ENCODE results near the gene IGFBP5. TPM values are rescaled to one million over a fixed set of nuclear protein-coding genes. Genes with fewer than 3 reads are reported as not detected.

IGFBP5 gene
- total and polyA plus RNA-seq, 7 experiments from 2014 or later: not detected

DNA sequence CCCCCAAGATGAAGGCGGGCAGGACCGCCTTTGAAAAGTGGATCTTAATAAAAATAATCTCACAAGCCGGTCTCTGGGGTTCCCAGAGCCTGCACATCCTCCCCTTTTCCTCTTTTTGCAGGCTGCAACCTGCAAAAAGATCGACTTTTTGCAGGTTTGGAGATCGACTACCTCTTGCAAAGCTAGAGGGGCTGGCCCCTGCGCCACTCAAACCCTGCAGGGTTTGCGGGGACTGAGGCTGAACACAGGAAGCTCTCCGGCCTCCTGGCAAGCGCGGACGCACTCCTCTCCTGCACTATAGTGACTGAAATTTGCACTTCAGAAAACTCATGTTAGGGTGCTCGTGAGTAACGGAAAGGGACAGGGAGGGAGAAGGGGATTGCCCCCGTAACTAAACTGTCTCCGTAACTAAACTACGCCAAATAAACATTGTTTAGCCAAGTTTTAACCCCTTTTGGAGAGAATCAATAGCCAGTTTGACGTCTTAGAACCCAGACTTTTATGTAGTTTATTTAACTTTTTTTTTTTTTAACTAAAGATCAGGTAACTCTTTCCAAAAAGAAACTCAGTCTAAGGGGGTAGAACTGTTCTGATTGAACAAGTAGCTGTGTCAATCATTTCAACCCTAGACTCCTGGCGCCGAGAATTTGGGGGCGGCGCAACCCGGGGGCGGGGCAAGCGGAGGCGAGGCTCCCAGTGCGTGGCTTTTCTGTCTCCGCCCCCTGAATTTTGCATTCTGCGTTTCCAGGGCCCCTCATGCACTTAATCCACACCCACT, 2.5 kb downstream of the IGFBP5 start:
- H3K27me3 ChIP-seq (ENCODE audit: control insufficient read depth in 2 of 2, insufficient read depth in 2 of 2, low read length in 2 of 2): peaks cover 3 to 10% of the 10 kb centered on the region in 2 donors
- H3K9me3 Mint-ChIP-seq: no peaks in the 10 kb centered on the region
- H3K4me1 Mint-ChIP-seq: peaks cover 12 to 49% (median 37%) of the 10 kb centered on the region in 7 donors
- no peaks in the 10 kb centered on the region for H3K36me3 Mint-ChIP-seq
- ATAC-seq (peak; percentile 63), DNase-seq (peak; percentile 31 to 71 (median 59))
- ChIA-PET POLR2A (no interaction called here), CTCF (interaction anchor here (1.3 kb wide), 1 partner anchor 1020 kb away, joined by 3 read pairs; no protein-coding TSS in a partner anchor)
- peaks cover 36 to 78% (median 72%) of the 10 kb centered on the region in 5 donors for H3K27me3 Mint-ChIP-seq
- H3K27ac ChIP-seq (ENCODE audit: low read depth, low read length): peak overlapping the region; percentile 57
- peaks cover 10 to 28% of the 10 kb centered on the region in 2 donors for H3K4me1 ChIP-seq (ENCODE audit: control insufficient read depth in 2 of 2, insufficient read depth in 2 of 2, low read length in 2 of 2)
- H3K4me3 Mint-ChIP-seq: peak overlapping the region; percentile 82 to 92 (median 86)
- intact Hi-C loops (cut with micrococcal nuclease): loop anchor here (5.0 to 10.0 kb wide), 2 partner anchors 532 to 919 kb away; no protein-coding TSS in a partner anchor
- H3K27ac Mint-ChIP-seq: peak overlapping the region in 7 of 9 donors; percentile 33 to 95 (median 83)
- H3K4me3 ChIP-seq (ENCODE audit: low read length): peak overlapping the region; percentile 50
- H3K9me3 ChIP-seq (ENCODE audit: control insufficient read depth in 2 of 3, low read length in 3 of 3): no peaks in the 10 kb centered on the region
- no peaks in the 10 kb centered on the region for H3K36me3 ChIP-seq (ENCODE audit: control insufficient read depth in 2 of 3, insufficient read depth in 3 of 3, low read length in 3 of 3)

GRCh38 chr2:216690853-216691741, 4.3 kb downstream of the IGFBP5 start:
- CTCF ChIA-PET: no interaction called here
- Mint-ChIP-seq H3K4me3 (peak overlapping the region; percentile 53 to 92 (median 84)), H3K27ac (peak overlapping the region in 7 of 9 donors; percentile 12 to 82 (median 74)), H3K27me3 (peaks cover 36 to 71% (median 65%) of the 10 kb centered on the region in 5 donors), H3K4me1 (peaks cover 12 to 42% (median 34%) of the 10 kb centered on the region in 7 donors), H3K9me3 (no peaks in the 10 kb centered on the region), H3K36me3 (no peaks in the 10 kb centered on the region)
- intact Hi-C loops (cut with micrococcal nuclease): loop anchor here (5.0 to 10.0 kb wide), 2 partner anchors 534 to 921 kb away; no protein-coding TSS in a partner anchor
- no peaks in the 10 kb centered on the region for H3K36me3 ChIP-seq (ENCODE audit: control insufficient read depth in 2 of 3, insufficient read depth in 3 of 3, low read length in 3 of 3)
- peaks cover 3 to 10% of the 10 kb centered on the region in 2 donors for H3K27me3 ChIP-seq (ENCODE audit: control insufficient read depth in 2 of 2, insufficient read depth in 2 of 2, low read length in 2 of 2)
- ATAC-seq (peak; percentile 41), DNase-seq (peak in 5 of 9 donors; percentile 10 to 61 (median 32))
- peaks cover 10 to 28% of the 10 kb centered on the region in 2 donors for H3K4me1 ChIP-seq (ENCODE audit: control insufficient read depth in 2 of 2, insufficient read depth in 2 of 2, low read length in 2 of 2)
- no peak overlapping the region for H3K4me3 ChIP-seq (ENCODE audit: low read length)
- no peaks in the 10 kb centered on the region for H3K9me3 ChIP-seq (ENCODE audit: control insufficient read depth in 2 of 3, low read length in 3 of 3)
- H3K27ac ChIP-seq (ENCODE audit: low read depth, low read length): no peak overlapping the region
- POLR2A ChIA-PET: no interaction called here

DNA sequence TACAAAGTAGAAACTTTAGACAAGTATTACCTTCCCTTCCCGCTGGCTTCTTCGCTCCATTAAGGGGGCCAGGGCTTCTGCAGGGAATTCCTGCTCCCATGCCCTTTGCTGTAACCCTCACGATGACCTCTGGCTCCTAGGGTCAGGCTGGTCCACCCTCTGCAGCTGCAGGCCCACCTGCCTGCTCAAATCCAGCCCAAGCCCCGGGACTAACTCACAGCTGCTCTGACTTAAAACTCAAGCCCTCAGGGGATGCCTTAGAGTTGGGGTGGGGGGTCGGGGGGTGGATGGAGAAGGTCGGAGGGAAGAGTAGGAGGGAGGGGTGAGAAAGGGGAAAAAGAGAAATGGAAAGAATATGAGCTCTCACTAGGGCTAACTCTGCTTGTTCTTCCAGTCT, 4.9 kb downstream of the IGFBP5 start:
- Histone ChIP-seq H3K4me3 (ENCODE audit: low read length) (no peak overlapping the region), H3K9me3 (ENCODE audit: control insufficient read depth in 2 of 3, low read length in 3 of 3) (no peaks in the 10 kb centered on the region), H3K36me3 (ENCODE audit: control insufficient read depth in 2 of 3, insufficient read depth in 3 of 3, low read length in 3 of 3) (no peaks in the 10 kb centered on the region), H3K4me1 (ENCODE audit: control insufficient read depth in 2 of 2, insufficient read depth in 2 of 2, low read length in 2 of 2) (peaks cover 10 to 28% of the 10 kb centered on the region in 2 donors), H3K27me3 (ENCODE audit: control insufficient read depth in 2 of 2, insufficient read depth in 2 of 2, low read length in 2 of 2) (peaks cover 3 to 10% of the 10 kb centered on the region in 2 donors), H3K27ac (ENCODE audit: low read depth, low read length) (no peak overlapping the region)
- H3K27ac Mint-ChIP-seq: no peak overlapping the region
- peaks cover 12 to 39% (median 32%) of the 10 kb centered on the region in 7 donors for H3K4me1 Mint-ChIP-seq
- peaks cover 40 to 66% (median 64%) of the 10 kb centered on the region in 5 donors for H3K27me3 Mint-ChIP-seq
- DNase-seq: no peak
- ATAC-seq: no peak
- no peaks in the 10 kb centered on the region for H3K36me3 Mint-ChIP-seq
- CTCF ChIA-PET: no interaction called here
- no peaks in the 10 kb centered on the region for H3K9me3 Mint-ChIP-seq
- intact Hi-C loops (cut with micrococcal nuclease): loop anchor here (5.0 to 10.0 kb wide), 2 partner anchors 534 to 922 kb away; no protein-coding TSS in a partner anchor
- POLR2A ChIA-PET: no interaction called here
- no peak overlapping the region for H3K4me3 Mint-ChIP-seq

DNA sequence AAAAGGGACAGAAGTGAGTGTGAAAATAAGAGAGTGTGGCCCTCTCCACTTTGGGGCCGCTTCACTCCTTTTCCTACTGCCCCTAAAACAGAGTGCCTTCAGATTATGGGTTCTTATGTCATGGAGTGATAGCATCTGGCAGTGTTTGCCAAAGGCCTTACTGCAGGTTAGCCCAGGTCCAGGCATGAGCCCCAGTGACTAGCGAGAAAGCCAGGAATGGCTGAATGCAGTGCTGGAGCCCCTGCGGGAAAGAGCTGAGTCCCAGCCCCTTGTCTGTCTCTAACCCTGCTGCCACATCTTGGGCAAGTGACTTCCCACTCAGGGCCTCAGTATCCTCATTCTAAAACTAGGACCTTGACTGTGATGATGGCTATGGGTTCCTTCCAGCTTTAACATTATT, 6.0 kb downstream of the IGFBP5 start:
- peaks cover 12 to 34% (median 28%) of the 10 kb centered on the region in 7 donors for H3K4me1 Mint-ChIP-seq
- CTCF ChIA-PET: no interaction called here
- Histone ChIP-seq H3K9me3 (ENCODE audit: control insufficient read depth in 2 of 3, low read length in 3 of 3) (no peaks in the 10 kb centered on the region), H3K4me3 (ENCODE audit: low read length) (no peak overlapping the region), H3K27ac (ENCODE audit: low read depth, low read length) (no peak overlapping the region), H3K4me1 (ENCODE audit: control insufficient read depth in 2 of 2, insufficient read depth in 2 of 2, low read length in 2 of 2) (peaks cover 10 to 26% of the 10 kb centered on the region in 2 donors), H3K36me3 (ENCODE audit: control insufficient read depth in 2 of 3, insufficient read depth in 3 of 3, low read length in 3 of 3) (no peaks in the 10 kb centered on the region), H3K27me3 (ENCODE audit: control insufficient read depth in 2 of 2, insufficient read depth in 2 of 2, low read length in 2 of 2) (peaks cover 0 to 6% of the 10 kb centered on the region in 2 donors)
- ATAC-seq: no peak
- no peak overlapping the region for H3K27ac Mint-ChIP-seq
- intact Hi-C loops (cut with micrococcal nuclease): no loop called here
- DNase-seq: no peak
- H3K9me3 Mint-ChIP-seq: no peaks in the 10 kb centered on the region
- no peak overlapping the region for H3K4me3 Mint-ChIP-seq
- POLR2A ChIA-PET: no interaction called here
- no peaks in the 10 kb centered on the region for H3K36me3 Mint-ChIP-seq
- H3K27me3 Mint-ChIP-seq: peaks cover 46 to 66% (median 57%) of the 10 kb centered on the region in 5 donors

DNA sequence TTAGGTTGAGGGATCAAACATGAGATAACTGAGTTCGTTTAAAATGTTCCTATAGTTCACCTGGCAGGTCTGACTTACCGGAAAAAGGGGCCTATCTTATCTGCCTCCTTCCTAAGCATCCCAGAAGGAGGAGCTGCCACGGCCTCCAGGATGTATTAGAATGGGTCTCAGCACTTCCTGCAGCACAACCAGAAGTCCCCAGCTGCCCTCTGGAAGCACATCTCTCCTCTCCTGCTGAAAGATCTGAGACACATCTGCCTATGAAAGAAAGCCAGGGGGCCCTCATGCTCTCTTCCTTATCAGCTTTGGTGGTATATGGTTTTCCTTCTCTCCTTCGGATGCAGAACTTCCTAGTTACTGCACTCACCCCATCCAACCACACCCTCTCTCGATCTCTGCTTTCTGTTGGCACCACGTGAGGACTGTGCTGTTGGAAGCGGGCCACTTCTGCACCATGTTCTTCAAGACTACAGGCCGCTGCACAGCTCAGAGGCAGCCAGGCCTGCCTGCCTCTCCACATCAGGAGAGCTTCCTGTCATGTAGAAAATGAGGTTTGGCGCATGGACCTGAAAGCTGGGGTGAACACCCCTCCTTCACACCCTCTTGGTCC, 6.5 kb downstream of the IGFBP5 start:
- Histone ChIP-seq H3K4me1 (ENCODE audit: control insufficient read depth in 2 of 2, insufficient read depth in 2 of 2, low read length in 2 of 2) (peaks cover 10 to 21% of the 10 kb centered on the region in 2 donors), H3K27me3 (ENCODE audit: control insufficient read depth in 2 of 2, insufficient read depth in 2 of 2, low read length in 2 of 2) (peaks cover 0 to 6% of the 10 kb centered on the region in 2 donors), H3K36me3 (ENCODE audit: control insufficient read depth in 2 of 3, insufficient read depth in 3 of 3, low read length in 3 of 3) (no peaks in the 10 kb centered on the region), H3K4me3 (ENCODE audit: low read length) (no peak overlapping the region), H3K9me3 (ENCODE audit: control insufficient read depth in 2 of 3, low read length in 3 of 3) (no peaks in the 10 kb centered on the region), H3K27ac (ENCODE audit: low read depth, low read length) (no peak overlapping the region)
- Mint-ChIP-seq H3K4me3 (no peak overlapping the region), H3K27me3 (peaks cover 51 to 68% (median 56%) of the 10 kb centered on the region in 5 donors), H3K9me3 (no peaks in the 10 kb centered on the region), H3K36me3 (no peaks in the 10 kb centered on the region), H3K27ac (no peak overlapping the region), H3K4me1 (peaks cover 12 to 30% (median 24%) of the 10 kb centered on the region in 7 donors)
- ATAC-seq: no peak
- POLR2A ChIA-PET: no interaction called here
- intact Hi-C loops (cut with micrococcal nuclease): no loop called here
- no peak for DNase-seq
- CTCF ChIA-PET: no interaction called here

DNA sequence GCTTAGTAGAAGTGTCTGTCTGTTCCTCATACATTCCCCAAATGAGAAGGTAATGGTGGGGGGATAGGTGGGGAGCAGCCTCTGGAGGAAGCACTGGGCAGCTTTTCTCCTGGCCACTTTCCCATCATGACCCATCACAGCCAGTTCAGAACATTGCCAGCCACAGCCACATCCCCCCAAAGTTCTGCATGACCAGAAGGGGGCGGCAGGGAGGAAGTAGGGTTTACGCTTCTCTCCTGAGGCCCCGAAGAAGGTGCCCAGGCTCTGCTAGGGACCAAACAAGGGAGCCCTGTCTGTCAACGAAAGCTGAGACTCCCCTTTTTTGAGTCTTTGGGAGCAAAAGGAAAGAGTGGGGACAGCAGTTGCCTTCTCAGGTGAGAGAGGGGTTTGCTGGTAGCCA, 7.7 kb downstream of the IGFBP5 start:
- H3K27me3 ChIP-seq (ENCODE audit: control insufficient read depth in 2 of 2, insufficient read depth in 2 of 2, low read length in 2 of 2): peaks cover 0 to 3% of the 10 kb centered on the region in 2 donors
- peaks cover 6 to 14% of the 10 kb centered on the region in 2 donors for H3K4me1 ChIP-seq (ENCODE audit: control insufficient read depth in 2 of 2, insufficient read depth in 2 of 2, low read length in 2 of 2)
- CTCF ChIA-PET: interaction anchor here (1.4 kb wide), 1 partner anchor 11 kb away, joined by 5 read pairs; no protein-coding TSS in a partner anchor
- Mint-ChIP-seq H3K27ac (no peak overlapping the region), H3K27me3 (peaks cover 46 to 73% (median 54%) of the 10 kb centered on the region in 5 donors), H3K4me1 (peaks cover 9 to 19% (median 16%) of the 10 kb centered on the region in 7 donors), H3K9me3 (no peaks in the 10 kb centered on the region), H3K4me3 (no peak overlapping the region), H3K36me3 (no peaks in the 10 kb centered on the region)
- ATAC-seq (no peak), DNase-seq (no peak)
- no peaks in the 10 kb centered on the region for H3K36me3 ChIP-seq (ENCODE audit: control insufficient read depth in 2 of 3, insufficient read depth in 3 of 3, low read length in 3 of 3)
- H3K27ac ChIP-seq (ENCODE audit: low read depth, low read length): no peak overlapping the region
- H3K4me3 ChIP-seq (ENCODE audit: low read length): no peak overlapping the region
- intact Hi-C loops (cut with micrococcal nuclease): no loop called here
- no peaks in the 10 kb centered on the region for H3K9me3 ChIP-seq (ENCODE audit: control insufficient read depth in 2 of 3, low read length in 3 of 3)
- POLR2A ChIA-PET: no interaction called here

Data from naive thymus-derived CD4-positive, alpha-beta T cell (primary cell).